Right lobe of liver (tissue), 4 donors: Measurements from ENCODE around the gene CENPP.

ENCODE experiments used
- CTCF ChIP-seq, 4 donors: fragments of 200-600 bp in 3 of 4; fragments of 450-650 bp in 1 of 4; IDR thresholded peaks; one replicate each; pipeline versions ENCODE4 v1.5.1 to v1.8.0; 2016 to 2022; ENCODE audit warnings: antibody characterized with exemption in 4 of 4, mild to moderate bottlenecking in 2 of 4
- POLR2A ChIP-seq: fragments of 450-650 bp; IDR thresholded peaks from one replicate; pipeline ENCODE4 v1.6.1; 2017; ENCODE audit warnings: antibody characterized with exemption, mild to moderate bottlenecking
- donor health status: DM: no; HTN: no; CAD: no.
- donor health status: DM: no; HTN: no; CAD: no.
- donor health status: DM: no; HTN: yes; CAD: no.

GRCh38 chr9:92608241-92608908 lies 282.6 kb downstream of the CENPP start:
- no peak for TF ChIP-seq POLR2A
- TF ChIP-seq CTCF (IDR thresholded peaks at IDR 0.05): no peak
